ENCODE data around the gene RYR2.

The RYR2 gene

DNA sequence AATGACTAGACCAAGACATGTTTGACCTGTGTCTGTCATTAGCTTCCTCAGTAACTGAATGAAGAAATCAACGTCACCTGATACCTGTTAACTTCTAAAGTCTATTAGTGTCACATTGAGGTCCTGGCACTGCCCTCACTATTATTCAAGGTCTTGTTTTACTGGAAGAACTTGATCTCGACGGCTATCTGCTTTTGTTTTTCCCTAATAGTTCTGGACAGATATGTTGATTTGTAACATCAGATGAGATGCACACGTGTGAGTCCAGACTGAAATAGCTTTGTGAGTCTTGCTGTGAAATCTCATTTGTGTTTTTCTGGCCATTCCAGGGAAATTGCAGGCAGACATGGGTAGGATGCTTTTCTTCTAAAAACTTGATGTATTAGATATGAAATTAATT, 159.2 kb downstream of the RYR2 start:
- no peak for DNase-seq (ENCODE audit: low read depth)

DNA sequence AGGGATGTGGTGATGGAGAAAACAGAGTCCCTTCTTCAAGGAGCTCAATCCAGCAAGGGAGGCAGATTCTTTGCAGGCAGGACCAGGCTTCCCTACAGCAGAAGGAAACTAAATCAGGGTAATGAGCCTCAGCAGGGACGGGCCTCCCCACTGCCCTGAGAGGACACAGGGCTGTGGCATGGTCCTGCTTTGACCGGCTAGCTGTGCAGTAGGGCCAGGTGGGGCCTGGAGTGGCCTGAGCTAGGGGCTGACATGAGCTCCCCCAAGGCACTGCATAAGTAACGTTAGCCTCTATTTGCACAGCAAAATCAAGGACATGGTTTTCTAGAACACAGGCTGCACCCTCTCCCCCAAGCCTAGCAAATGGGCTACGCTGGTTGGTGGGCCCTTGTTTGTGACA, 162.9 kb downstream of the RYR2 start:
- no peak for DNase-seq (ENCODE audit: low read depth)

DNA sequence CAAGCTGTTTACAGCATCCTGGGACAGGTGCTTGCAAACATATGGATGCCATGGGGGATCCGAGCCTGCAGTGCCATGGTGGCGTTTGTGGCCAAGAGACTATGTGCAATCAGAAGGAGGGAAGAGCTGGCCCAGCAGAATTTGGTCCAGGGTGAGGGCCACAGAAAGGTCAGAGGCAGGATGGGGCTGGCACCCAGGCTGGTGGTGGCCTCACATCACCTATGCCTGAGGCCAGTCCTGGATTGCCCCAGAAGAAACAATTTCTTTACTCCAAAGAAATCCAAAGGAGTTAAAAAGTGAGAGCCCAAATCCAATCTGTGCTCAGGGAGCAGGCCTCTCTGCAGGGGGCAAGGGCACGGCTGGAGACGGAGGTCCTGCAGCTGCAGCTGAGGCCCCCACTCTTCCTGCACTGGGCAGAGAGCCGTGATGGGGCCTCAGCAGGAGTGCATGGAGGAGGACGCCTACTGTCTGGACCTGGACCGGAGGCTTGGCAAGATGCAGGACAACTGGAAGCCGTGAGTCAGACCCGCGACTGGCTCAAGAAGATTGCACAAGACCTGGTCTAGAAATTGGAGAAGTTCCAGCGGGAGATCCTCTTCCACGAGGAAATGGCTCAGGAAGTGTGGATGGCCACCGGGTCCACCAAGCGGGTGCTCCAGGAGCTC, 163.5 kb downstream of the RYR2 start:
- no peak for DNase-seq (ENCODE audit: low read depth)

DNA sequence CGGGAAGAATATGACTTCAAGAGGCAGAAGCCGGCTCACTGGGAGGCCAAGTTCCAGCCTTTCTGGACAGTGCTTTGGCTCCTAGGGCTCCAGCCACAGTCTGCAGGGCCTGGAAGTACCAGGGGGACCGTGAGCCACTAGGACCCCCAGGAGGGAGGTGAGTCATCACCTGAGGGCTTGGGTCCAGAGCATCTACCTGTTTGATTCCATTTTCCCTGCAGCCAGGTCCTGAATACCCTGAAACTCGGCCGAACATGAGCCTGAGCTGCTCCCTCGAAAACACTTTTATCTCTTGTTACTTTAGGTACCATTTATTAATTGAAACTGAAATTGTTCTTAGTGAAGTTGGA, 164.1 kb downstream of the RYR2 start:
- DNase-seq (ENCODE audit: low read depth): no peak

DNA sequence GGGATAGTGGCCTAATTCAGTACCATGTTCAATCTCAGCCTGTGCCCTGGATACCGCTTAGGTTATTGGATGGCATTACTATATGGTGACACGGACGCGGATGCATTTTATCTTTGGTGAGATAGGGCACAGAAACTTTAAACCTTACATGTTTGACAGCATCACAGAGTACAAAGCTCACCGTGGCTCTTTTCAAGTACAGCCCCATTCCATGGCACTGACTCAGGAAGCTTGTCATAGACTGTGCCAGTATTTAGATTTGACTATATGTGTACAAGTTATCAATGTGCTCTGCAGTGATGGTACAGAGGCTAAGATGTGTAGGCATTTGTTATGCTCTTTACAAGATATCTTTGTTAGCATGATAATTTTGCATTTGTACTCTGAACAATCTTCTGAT, 169.0 kb downstream of the RYR2 start:
- no peak for DNase-seq (ENCODE audit: low read depth)

DNA sequence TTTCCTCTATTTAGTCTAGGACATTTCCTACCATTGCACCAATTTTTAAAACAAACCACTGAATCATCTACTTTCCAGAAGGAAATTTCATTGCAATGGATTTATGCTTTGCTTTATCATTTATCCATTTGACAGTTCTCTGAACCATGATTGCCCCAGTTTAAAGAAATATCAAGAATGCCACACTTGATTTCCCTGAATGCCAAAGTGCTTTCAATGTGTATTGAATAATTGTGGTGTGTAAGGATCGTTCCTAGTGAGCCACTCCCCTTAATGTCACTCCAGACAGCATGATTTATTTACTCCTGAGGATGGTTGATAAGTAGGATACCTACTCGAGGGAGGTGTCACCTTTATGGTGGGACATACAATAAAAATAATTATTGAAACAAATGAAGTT, 169.6 kb downstream of the RYR2 start:
- no peak for DNase-seq (ENCODE audit: low read depth)

DNA sequence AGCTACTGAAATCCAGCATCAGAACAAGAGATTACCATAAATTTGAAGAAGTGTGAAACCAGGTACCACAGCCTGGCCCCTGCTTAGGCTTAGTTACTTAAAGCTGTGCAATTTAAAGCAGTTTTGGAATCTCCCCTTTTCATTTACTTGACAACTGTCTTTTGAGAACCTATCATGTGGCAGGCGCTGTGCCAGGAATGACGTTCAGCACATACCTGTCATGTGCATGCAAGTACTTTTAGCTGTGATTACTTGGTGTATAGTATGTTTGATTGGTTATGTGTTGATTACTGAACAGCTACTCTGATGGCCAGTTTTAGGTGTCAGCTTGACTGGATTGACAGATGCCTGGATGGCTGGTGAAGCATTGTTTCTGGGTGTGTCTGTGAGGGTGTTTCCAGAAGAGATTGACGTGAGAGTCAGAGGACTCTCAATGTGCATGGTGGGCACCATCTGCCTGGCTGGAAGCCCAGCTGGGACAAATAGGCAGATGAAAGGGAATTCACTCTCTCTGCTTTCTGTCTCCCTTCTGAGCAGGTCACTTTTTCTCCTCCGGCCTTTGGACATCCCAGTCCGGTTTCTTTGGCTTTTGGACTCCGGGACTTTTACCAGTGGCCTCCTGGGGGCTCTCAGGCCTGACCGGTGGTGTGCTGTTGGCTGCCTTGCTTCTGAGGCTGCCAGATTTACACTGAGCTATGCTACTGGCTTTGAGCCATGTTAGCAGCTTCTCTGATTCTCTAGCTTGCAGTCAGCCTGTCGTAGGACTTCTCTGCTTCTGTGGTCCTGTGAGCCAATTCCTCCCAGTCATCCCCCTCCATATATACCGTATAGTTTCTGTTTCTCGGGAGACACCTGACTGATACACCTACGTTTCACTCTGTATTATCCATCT, 178.0 kb downstream of the RYR2 start:
- DNase-seq (ENCODE audit: low read depth): no peak

DNA sequence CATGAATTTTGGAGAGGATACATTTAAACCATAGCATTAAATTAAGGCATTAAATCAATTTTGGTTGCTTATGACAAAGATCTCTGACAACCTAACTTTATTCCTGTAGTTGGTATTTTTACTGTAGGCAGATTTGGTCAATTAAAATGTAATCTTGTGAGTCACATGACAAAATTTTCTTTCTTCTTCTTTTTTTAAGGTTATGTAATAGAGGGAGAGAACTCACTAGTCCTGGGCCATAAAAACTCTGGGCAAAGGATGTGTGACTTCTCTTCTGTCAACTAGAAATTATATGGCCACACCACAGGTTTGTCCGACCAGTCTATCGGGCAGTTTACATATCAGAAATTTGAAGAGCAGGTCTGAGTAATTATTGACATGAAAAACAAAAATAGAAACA, 181.4 kb downstream of the RYR2 start:
- DNase-seq (ENCODE audit: low read depth): no peak

DNA sequence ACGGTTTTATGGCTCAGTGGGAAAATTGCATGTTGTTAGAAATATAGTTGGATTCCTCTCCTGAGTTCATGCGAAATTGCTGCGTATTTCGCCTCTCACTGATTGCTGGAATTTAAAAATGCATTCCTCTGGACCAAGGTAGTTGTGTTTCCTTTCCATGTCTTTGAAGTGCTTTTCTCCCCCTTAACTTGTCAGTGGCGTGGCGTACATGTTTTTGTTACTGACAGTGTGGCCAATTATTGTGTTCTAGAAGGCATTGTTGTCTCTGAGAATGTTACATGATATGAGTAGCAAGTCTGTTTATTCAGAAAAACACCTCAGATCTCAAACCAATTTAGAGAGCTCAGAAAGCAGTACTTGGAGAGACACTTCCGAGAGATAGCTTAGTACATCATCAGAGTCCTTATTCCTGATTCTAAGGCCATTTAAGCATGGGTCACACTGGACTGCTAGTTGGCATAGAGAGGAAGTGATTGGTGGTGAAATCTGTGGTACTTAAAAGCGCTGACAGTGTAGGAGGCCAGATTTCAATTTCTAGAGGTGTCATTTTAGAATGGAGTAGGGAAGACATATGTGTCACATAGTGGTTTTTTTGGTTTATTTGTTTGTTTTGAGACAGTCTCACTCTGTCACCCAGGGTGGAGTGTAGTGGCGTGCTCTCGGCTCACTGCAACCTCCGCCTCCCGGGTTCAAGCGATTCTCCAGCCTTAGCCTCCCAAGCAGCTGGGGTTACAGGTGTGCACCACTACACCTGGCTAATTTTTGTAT, 184.4 kb downstream of the RYR2 start:
- no peak for DNase-seq (ENCODE audit: low read depth)

DNA sequence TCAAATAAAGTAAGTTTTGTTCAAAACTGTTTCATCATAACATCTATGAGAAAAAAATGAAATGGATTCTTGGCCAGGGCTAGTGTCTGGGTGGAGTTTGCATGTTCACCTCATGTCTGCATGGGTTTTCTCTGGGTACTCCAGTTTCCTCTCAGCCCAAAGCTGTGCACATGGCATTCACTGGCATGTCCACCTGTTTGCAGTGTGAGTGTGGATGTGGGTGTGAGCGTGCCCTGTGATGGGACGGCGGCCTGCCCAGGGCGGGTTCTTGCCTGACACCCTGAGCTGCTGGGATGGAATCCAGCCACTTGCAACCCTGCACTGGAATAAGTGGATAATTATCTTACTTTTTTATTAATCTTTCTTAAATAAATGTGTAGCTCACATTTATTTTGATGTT, 185.5 kb downstream of the RYR2 start:
- no peak for DNase-seq (ENCODE audit: low read depth)

DNA sequence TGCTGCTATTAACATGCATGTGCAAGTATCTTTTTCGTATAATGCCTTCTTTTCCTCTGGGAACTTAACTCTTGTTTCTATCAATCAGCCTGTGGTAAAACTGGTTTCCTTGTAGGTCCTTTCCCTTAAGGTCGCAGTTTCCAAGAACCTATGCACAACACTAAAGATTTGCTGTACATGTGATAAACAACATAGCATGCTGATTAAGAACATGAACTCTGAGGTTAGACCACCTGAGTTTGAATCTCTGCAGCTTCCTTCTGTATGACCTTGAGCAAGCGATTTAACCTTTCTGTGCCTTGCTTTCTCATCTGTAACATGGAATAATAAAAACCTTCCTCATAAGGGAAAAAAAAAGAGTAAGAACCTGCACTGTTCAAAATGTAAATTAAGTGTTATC, 186.4 kb downstream of the RYR2 start:
- DNase-seq (ENCODE audit: low read depth): no peak

DNA sequence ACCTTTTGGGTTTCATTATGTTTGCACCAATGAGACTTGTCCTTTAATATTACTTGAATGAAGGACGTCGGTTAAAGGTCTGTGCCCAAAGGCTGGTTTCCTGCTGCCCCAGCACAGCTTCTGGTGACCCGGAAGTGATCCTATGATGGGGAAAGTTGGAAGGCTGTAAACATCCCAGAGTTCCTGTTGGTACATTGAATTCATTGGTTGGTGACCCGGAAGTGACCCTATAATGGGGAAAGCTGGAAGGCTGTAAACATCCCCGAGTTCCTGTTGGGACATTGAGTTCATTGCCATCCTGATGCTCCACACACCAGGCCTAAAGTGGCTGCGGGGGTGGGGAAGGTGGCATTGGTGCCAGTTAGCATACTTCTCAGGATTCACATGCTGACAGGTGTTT, 187.3 kb downstream of the RYR2 start:
- no peak for DNase-seq (ENCODE audit: low read depth)

DNA sequence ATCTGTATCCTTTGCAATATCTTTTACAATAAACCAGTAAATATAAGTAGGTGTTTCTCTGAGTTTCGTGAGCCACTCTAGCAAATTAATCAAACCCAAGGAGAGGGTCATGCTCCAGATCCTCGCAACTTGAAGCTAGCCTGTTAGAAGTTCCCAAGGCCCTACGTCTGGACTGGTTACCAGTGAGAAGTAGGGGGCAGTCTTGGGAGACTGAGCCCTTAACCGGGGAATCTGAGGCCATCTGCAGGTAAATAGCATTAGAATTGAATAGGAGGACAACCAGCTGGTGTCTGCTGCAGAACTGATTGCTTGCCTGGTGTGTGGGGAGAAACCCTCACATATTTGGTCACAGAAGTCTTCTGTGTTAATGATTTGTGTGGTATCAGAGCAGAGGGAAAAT, 190.5 kb downstream of the RYR2 start:
- DNase-seq (ENCODE audit: low read depth): no peak

DNA sequence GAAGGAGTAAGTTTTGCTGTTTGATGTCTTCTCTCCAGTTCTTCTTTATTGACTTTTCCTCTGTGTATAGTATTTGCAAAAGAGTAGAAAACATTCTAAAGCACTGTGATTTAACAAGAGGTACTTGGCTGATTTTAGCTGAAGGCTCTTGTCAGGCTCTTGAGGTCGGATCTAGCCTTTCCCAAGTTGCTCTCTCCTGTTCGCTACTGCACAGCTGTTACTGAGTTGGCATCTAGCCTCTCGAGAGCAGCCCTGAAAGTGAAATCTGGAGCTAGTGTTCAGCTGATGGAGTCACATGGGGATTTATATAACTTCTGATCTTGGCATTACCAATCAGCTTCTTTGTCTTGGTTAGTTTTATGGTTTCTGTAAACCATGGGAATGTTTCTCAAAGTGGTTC, 193.1 kb downstream of the RYR2 start:
- DNase-seq (ENCODE audit: low read depth): no peak

DNA sequence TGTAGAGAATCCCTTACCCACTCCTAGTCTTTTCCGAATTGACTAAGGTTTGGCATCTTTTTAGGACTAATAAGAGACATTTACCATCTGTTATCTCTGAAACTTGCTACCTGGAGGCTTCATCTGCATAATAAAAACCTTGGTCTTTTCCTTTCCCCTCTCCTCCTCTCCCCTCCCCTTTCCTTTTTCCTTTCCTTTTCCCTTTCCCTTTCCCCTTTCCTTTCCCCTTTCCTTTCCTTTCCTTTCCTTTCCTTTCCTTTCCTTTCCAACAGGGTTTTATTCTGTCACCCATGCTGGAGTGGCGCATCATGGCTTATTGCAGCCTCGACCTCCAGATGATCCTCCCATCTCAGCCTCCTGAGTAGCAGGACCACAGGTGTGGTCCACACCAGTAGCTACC, 195.7 kb downstream of the RYR2 start:
- DNase-seq (ENCODE audit: low read depth): no peak

DNA sequence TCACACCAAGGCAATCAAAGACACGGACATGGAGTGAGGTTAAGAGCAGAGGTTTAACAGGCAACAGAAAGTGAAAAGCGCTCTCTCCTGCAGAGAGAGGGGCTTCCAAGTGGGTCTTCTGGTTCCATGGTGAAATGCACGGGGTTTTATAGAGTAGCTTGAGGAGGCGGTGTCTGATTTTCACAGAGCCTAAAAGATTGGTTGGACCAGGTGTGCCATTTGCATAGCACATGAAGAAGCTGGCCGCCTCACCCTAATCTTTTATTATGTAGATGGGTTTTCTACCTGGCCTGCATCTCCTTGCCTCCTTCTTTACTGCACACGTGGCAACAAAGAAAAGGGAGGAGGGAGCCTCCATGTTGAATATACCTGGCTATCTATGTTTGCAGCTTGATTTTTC, 197.3 kb downstream of the RYR2 start:
- DNase-seq (ENCODE audit: low read depth): no peak

DNA sequence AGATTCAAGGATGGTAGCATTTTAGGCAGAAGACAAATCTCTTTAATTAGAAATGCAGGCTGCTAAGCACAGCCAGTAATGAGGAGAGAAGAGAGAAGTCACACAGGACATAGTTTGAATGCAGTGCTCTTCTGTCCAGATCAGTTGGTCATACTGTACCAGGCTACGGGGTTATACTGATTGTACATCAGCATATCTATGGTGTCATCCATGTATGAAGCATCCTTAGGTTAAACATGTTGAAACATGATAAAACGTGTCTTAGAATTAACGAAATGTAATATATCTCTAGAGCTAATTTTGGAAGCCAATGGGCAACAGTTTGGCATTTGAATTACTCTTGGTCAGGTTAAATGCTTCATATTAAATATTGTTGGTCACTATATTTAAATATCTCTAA, 199.1 kb downstream of the RYR2 start:
- no peak for DNase-seq (ENCODE audit: low read depth)

DNA sequence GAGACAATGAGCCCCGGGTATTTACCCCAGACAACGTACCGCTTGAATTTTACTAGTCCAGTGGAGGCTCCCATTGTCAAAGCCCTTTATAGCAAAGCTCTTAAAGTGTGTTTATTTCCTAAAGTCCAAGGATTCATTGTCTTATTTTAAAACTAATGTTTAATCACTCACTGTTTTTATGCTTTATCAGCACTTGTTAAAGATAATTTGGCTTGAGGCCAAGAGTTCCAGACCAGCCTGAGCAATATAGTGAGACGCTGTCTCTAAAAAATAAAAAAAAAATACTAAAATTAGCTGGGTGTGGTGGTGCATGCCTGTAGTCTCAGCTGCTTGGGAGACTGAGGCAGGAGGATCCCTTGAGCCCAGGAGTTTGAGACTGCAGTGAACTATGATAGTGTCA, 202.8 kb downstream of the RYR2 start:
- no peak for DNase-seq (ENCODE audit: low read depth)

DNA sequence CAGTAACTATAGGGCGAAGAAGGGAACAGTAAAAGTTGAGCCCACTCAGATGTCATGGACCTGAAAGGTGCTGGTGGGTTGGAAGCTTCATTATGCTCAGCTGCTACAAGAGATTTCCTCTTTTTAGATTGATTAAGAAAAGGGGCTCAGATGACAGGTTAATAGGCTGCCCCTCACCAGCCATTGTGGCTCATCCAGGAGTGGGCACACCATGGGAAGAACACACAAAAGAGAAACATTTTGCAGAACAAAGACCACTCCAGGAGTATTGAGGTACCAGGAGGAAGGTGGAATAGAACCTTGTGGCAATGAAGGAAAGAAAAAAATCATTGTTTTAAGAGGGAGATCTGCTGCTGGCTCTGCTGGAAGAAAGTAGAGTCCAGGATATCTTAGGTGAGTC, 205.5 kb downstream of the RYR2 start:
- DNase-seq (ENCODE audit: low read depth): no peak

DNA sequence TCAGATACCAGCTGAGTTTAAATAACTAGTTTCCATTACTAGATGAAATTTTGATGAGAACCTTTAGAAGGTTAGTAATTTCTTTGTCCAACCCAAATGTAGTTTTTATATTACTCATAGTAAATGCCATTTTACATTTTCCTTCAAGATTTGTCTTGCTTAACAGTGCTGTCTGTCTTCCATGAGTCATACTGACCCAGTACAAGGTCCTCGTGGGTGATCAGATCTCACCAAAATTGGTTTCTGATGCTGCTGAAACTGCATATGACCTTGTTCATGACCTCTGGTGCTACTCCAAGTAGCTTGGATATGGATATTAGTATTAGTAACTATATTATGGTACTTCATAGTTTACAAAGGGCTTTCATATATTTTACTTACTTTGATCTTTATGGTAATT, 207.1 kb downstream of the RYR2 start:
- no peak for DNase-seq (ENCODE audit: low read depth)

DNA sequence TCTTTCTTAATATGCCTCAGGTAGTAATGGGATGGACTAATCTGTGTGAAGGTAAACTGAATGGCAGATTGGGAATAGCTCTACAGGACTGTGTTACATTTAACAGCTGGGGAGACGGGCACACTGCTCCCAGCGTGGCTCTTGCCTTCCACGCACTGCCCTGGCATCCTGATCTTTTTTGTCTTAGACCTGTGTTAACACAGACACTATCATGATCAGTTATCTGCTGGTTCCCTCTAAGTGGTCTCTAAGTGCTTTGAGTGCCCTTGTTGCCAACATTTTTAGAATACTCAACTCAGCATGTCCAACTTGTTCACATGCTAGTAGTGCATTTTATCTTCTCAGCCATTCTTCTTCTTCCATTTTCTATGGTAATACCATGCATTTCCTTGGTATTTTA, 208.1 kb downstream of the RYR2 start:
- no peak for DNase-seq (ENCODE audit: low read depth)

DNA sequence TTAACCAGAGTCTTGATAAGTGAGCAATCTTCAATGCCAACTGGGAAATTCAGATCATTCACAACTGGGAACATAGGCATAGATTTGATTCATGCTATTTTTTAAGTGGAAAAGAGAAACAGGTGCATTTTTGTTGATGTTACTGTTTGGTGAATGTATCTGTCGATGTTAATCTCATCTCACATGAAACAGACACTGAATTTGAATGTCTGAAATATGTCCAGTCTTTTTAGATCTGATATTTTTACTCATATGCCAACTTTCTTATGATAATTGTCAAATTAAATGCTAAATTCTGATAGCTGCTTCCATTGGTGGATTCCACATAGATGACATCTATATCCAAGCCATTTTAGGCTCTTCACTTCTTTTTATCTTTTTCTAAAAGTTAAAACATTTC, 213.1 kb downstream of the RYR2 start:
- no peak for DNase-seq (ENCODE audit: low read depth)

DNA sequence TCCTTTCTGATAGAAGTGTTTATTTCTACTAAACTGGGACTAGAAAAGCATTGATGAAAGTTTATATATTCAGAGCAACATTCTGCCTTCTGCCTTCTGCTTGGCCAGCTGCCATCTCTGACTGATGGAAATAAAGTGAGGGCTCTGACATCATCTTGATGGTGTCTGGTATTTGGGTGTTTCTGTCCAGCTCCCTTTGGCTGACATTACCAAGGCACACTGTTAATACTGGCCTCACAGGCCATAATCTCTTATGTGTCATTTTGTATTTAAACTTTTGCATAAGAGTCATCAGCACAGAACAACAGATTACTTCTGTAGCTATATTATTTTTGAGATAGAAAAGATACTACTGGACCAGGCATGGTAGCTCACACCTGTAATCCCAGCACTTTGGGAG, 216.9 kb downstream of the RYR2 start:
- DNase-seq (ENCODE audit: low read depth): no peak
